ENCODE results near the gene MAP7.
A peak's percentile ranks its signal among the peaks of the same experiment; 100 is the strongest.

The MAP7 gene

GRCh38 chr6:136337121-136337520 lies 213.1 kb downstream of the MAP7 start:
- no peak for TF ChIP-seq ZFX (IDR thresholded peaks at IDR 0.05)
- TF ChIP-seq, protein P1, sequence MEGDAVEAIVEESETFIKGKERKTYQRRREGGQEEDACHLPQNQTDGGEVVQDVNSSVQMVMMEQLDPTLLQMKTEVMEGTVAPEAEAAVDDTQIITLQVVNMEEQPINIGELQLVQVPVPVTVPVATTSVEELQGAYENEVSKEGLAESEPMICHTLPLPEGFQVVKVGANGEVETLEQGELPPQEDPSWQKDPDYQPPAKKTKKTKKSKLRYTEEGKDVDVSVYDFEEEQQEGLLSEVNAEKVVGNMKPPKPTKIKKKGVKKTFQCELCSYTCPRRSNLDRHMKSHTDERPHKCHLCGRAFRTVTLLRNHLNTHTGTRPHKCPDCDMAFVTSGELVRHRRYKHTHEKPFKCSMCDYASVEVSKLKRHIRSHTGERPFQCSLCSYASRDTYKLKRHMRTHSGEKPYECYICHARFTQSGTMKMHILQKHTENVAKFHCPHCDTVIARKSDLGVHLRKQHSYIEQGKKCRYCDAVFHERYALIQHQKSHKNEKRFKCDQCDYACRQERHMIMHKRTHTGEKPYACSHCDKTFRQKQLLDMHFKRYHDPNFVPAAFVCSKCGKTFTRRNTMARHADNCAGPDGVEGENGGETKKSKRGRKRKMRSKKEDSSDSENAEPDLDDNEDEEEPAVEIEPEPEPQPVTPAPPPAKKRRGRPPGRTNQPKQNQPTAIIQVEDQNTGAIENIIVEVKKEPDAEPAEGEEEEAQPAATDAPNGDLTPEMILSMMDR (conservative IDR thresholded peaks at IDR 0.05), result no peak
- no peak overlapping the region for H3K27ac ChIP-seq

GRCh38 chr6:136335736-136336363 lies 214.4 kb downstream of the MAP7 start:
- TF ChIP-seq ZFX (IDR thresholded peaks at IDR 0.05), result no peak

DNA sequence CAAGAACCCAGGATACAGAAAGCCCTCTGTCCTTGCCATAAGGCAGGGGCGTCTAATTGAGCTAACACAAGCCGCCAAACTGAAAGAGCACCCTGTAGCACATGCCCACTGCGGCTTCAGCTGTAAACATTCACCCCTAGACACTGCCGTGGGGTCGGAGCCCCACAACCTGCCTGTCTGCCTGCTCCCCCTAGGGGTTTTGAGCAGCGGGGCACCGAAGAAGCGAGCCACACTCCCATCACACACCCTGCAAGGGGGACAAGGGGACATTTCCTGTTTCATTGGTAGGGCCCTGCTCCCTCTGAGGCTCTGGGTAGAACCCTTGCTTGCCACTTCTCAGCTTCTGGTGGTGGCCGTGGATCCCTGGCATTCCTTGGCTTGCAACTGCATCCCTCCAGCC lies 215.4 kb downstream of the MAP7 start:
- no peak for TF ChIP-seq ZFX (IDR thresholded peaks at IDR 0.05)
- TF ChIP-seq, protein P1 (conservative IDR thresholded peaks at IDR 0.05), result peak; percentile 22; the same call in 1 of the 2 replicates
- no peak overlapping the region for H3K27ac ChIP-seq

More at GRCh38 chr6:136335736-136336363, 214.4 kb downstream of the MAP7 start:
- no peak overlapping the region for H3K27ac ChIP-seq

- no peak overlapping the region for H3K27ac ChIP-seq
- TF ChIP-seq, protein P1 (conservative IDR thresholded peaks at IDR 0.05), result no peak
- TF ChIP-seq ZFX (IDR thresholded peaks at IDR 0.05), result no peak
Observed at GRCh38 chr6:136334465-136334846, 215.8 kb downstream of the MAP7 start.

DNA sequence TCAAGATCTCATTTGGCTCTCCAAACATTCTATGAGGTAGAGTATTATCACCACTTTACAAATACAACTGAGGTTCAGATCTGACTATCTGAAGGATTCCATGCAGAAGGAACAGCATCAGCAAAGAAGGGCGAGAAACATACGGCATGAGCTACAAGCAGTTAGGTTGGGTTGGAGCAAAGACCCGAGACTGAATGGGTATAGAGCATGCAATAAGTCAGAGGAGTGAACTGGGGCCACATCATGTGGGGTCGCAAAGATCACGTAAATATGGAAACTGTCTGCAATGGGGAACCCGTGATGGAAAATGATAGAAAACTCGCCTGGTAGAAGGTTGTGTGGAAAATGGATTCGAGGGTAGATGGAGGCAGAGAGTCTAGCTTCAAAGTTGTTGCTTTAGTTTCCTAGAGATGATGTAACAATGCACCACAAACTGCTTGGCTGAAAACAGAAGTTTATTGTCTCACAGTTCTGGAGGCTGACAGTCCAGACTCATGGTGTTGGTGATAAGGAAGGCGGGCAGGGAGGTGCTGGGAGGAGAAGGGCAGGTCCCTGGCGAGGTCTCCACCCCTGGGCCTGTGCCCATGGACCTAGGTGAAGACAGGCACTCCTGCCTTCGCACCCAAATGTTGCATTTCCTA lies 216.3 kb downstream of the MAP7 start:
- no peak overlapping the region for H3K27ac ChIP-seq
- TF ChIP-seq, protein P1 (conservative IDR thresholded peaks at IDR 0.05), result no peak
- TF ChIP-seq ZFX (IDR thresholded peaks at IDR 0.05), result no peak

- TF ChIP-seq, protein P1 (conservative IDR thresholded peaks at IDR 0.05), result no peak
- no peak for TF ChIP-seq ZFX (IDR thresholded peaks at IDR 0.05)
- H3K27ac ChIP-seq, result no peak overlapping the region
Observed at GRCh38 chr6:136331461-136331860, 218.8 kb downstream of the MAP7 start.

- no peak overlapping the region for H3K27ac ChIP-seq
- TF ChIP-seq ZFX (IDR thresholded peaks at IDR 0.05), result no peak
Observed at GRCh38 chr6:136330634-136331033, 219.6 kb downstream of the MAP7 start.

- no peak overlapping the region for H3K27ac ChIP-seq
- TF ChIP-seq, protein P1 (conservative IDR thresholded peaks at IDR 0.05), result no peak
- TF ChIP-seq ZFX (IDR thresholded peaks at IDR 0.05), result no peak
Observed at GRCh38 chr6:136326038-136326553, 224.1 kb downstream of the MAP7 start.
